ENCODE results near the gene MEAK7. TPM values are rescaled to one million over a fixed set of nuclear protein-coding genes. Genes with fewer than 3 reads are reported as not detected.

The MEAK7 gene
- total and polyA plus RNA-seq, 2 of the 8 experiments (the other 6 are each of a cell fraction or from before 2014, with no cell fraction given): 9.6 to 19.6 TPM

DNA sequence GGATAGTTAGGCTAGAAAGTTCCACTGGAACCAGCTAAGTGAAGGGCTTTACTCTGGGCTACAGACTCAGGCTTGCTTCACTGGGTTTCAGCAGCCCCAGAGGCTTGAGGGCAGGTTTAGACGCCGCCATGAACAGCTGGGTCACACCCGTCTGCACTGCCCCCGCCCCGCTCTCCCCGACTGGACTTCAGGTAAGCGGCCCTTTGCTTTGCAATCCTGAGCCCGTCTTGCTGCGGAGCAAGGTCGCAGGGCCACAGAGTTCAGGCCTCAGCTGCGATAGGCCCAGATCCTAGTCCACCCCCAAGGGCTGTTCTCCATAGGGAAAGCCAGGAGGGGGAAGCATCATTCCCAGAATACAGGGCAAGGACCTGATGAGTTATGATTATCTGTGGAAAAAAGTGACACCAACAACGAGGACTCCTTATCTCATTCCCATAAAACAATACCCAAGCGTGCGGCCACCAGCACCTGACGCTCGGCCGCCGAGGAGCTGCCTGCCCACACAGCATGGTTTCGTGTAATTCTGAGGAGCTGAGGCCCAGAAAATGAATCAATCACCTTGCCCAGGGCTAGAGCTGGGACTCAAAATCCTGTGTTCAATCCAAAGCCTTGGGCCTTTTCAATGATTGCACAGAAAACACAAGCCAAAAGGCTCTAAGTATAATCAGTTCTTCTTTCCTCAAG lies 20.4 kb downstream of the MEAK7 start:
- Histone ChIP-seq H3K23me2 (ENCODE audit: low read depth, low read length) (no peaks in the 10 kb centered on the region), H3K4me2 (ENCODE audit: insufficient read depth in 1 of 2, low read depth in 2 of 2, low read length in 2 of 2) (no peak overlapping the region), H3K79me1 (ENCODE audit: low read depth, low read length) (no peaks in the 10 kb centered on the region), H3K18ac (ENCODE audit: extremely low read depth, low read length) (no peak overlapping the region), H3K9me3 (ENCODE audit: insufficient read depth in 2 of 2, low read depth in 1 of 2, low read length in 1 of 2) (no peaks in the 10 kb centered on the region), H3K23ac (ENCODE audit: insufficient read length) (no peak overlapping the region), H4K91ac (replicated peaks; ENCODE audit: insufficient read length, low read length) (no peak overlapping the region), H3K9ac (replicated peaks in 1 of 4; ENCODE audit: extremely low read depth in 1 of 4, low read depth in 3 of 4, low read length in 3 of 4) (no peak overlapping the region), H2BK5ac (ENCODE audit: low read depth, low read length) (no peak overlapping the region), H3K4me3 (ENCODE audit: extremely low read depth in 1 of 4, insufficient read depth in 2 of 4, low read depth in 3 of 4, low read length in 4 of 4) (no peak overlapping the region), H3K14ac (ENCODE audit: insufficient read length) (no peak overlapping the region), H3K27ac (ENCODE audit: low read depth, low read length) (no peak overlapping the region), H3K56ac (replicated peaks; ENCODE audit: insufficient read length, low read depth, low read length) (no peak overlapping the region), H3K36me3 (ENCODE audit: control insufficient read depth in 2 of 4, insufficient read depth in 4 of 4, low read length in 3 of 4) (no peaks in the 10 kb centered on the region; a peak in 2 of 8 replicates), H2AFZ (ENCODE audit: low read length) (no peak overlapping the region), H2BK120ac (replicated peaks; ENCODE audit: low read depth, low read length) (no peak overlapping the region), H4K20me1 (replicated peaks in 1 of 2; ENCODE audit: control insufficient read depth in 1 of 2, insufficient read depth in 2 of 2, low read length in 2 of 2) (peaks cover 0 to 4% of the 10 kb centered on the region in 2 experiments), H2AK5ac (ENCODE audit: low read depth, low read length) (no peak overlapping the region), H4K5ac (ENCODE audit: insufficient read length, low read depth, low read length) (no peak overlapping the region), H3K27me3 (replicated peaks in 1 of 4; ENCODE audit: control insufficient read depth in 3 of 4, extremely low read depth in 1 of 4, insufficient read depth in 3 of 4, low read length in 3 of 4) (no peaks in the 10 kb centered on the region), H3K4me1 (replicated peaks in 1 of 4; ENCODE audit: control insufficient read depth in 3 of 4, insufficient read depth in 4 of 4, low read length in 3 of 4) (no peaks in the 10 kb centered on the region), H2BK12ac (ENCODE audit: low read depth, low read length) (no peak overlapping the region), H4K8ac (ENCODE audit: extremely low read depth, insufficient read depth, low read length) (no peak overlapping the region), H2BK20ac (ENCODE audit: low read length) (no peak overlapping the region), H3K79me2 (ENCODE audit: control insufficient read depth in 1 of 2, insufficient read depth in 2 of 2, low read length in 2 of 2) (no peaks in the 10 kb centered on the region), H2BK15ac (ENCODE audit: low read length) (no peak overlapping the region), H3K4ac (replicated peaks; ENCODE audit: insufficient read length, low read depth, low read length) (no peak overlapping the region)
- DNase-seq (ENCODE audit: low read depth in 1 of 2, low spot score in 2 of 2): peak in 1 of 2 experiments; percentile 37
- FAIRE-seq: no peak
- TF ChIP-seq EZH2 (IDR thresholded peaks at IDR 0.05; ENCODE audit: low read depth, low read length, severe bottlenecking) (no peak), POU5F1 (IDR thresholded peaks at IDR 0.05; ENCODE audit: low read depth, low read length) (no peak), HDAC2 (IDR thresholded peaks at IDR 0.05; ENCODE audit: borderline replicate concordance in 1 of 2, low read depth in 2 of 2, low read length in 2 of 2) (no peak), EP300 (IDR thresholded peaks at IDR 0.05; ENCODE audit: borderline replicate concordance in 1 of 2, low read depth in 2 of 2, low read length in 2 of 2) (no peak), YY1 (IDR thresholded peaks at IDR 0.05; ENCODE audit: low read depth, low read length) (no peak), TAF1 (IDR thresholded peaks at IDR 0.05; ENCODE audit: low read depth, low read length) (no peak), ASH2L (IDR thresholded peaks at IDR 0.05; ENCODE audit: low read length) (no peak)
- 91% methylated on average over 19 of the region's 19 CpGs; no CpG with 5 or more reads in 1 of the 2 experiments for WGBS, 2 experiments (ENCODE audit: extremely low coverage in 1 of 2, insufficient coverage in 1 of 2, insufficient read length in 1 of 2, insufficient replicate concordance in 2 of 2, low coverage in 1 of 2, low lambda C conversion rate in 2 of 2, missing lambda C conversion rate in 1 of 2)
- ChIA-PET POLR2A (ENCODE audit: partially characterized antibody) (no interaction called here), CTCF (ENCODE audit: partially characterized antibody) (interaction anchor here (0.6 to 5.0 kb wide), 54 partner anchors 9 to 526 kb away, joined by 3 to 66 read pairs (median 4); partner anchors contain the start of genes ADAD2, ATP2C2 and WFDC1)
